ENCODE measurements around the gene MAN2C1.

GRCh38 chr15:75410196-75410595, 41.8 kb upstream of the MAN2C1 start:
- TF ChIP-seq E2F1 (CRISPR knock-in tag; IDR thresholded peaks at IDR 0.05), result no peak
- no peak for TF ChIP-seq KLF13 (tag; IDR thresholded peaks at IDR 0.05; ENCODE audit: borderline replicate concordance, low read depth)
- TF ChIP-seq ZC3H11A (IDR thresholded peaks at IDR 0.05; ENCODE audit: low read depth, low read length), result no peak
- TF ChIP-seq HCFC1 (IDR thresholded peaks at IDR 0.05; ENCODE audit: low read depth, low read length), result no peak
- TF ChIP-seq CTCF (IDR thresholded peaks at IDR 0.05 in 2 of 3, conservative IDR thresholded peaks at IDR 0.05 in 1 of 3; ENCODE audit: insufficient read depth in 2 of 3, low read depth in 1 of 3, low read length in 3 of 3), result no peak
- TF ChIP-seq EZH2 (IDR thresholded peaks at IDR 0.05; ENCODE audit: borderline replicate concordance, low read depth, low read length), result no peak
- no peak for TF ChIP-seq ZNF146 (CRISPR knock-in tag; IDR thresholded peaks at IDR 0.05; ENCODE audit: unreplicated experiment)
- TF ChIP-seq JUND (IDR thresholded peaks at IDR 0.05; ENCODE audit: borderline replicate concordance, low read depth, low read length), result no peak
- TF ChIP-seq JUND (tag; IDR thresholded peaks at IDR 0.05; ENCODE audit: borderline replicate concordance, low read depth, low read length), result no peak
